Activated B cell treated with CpG ODN at 0.5 μM for 24 hours (primary cell): ENCODE measurements around the gene PHYH. TPM values are rescaled to one million over a fixed set of nuclear protein-coding genes. Genes with fewer than 3 reads are reported as not detected.

Experiments
- ATAC-seq: fragments of 200-7000 bp; cut with Tn5 transposase; one replicate; pipeline ENCODE4 v1.10.0; 2021; ENCODE audit warnings: low read depth, mild to moderate bottlenecking, moderate library complexity
- CTCF ChIA-PET: fragments of 350-600 bp; sonication (Branson Sonifier 250); formaldehyde crosslinking; loops from one replicate; lab custom pipeline; 2021; ENCODE audit warnings: antibody characterized with exemption; lab: Charles Lee
- POLR2A ChIA-PET: fragments of 350-600 bp; sonication (Branson Sonifier 250); formaldehyde crosslinking; loops from one replicate; lab custom pipeline; 2021; ENCODE audit warnings: antibody characterized with exemption; lab: Charles Lee
- DNase-seq: peaks from one replicate; pipeline ENCODE4 v3.0.0; 2022
- H3K27ac Mint-ChIP-seq: one replicate; pipeline ENCODE4 v1.8.0; 2020; ENCODE audit warnings: mixed read lengths
- H3K27me3 Mint-ChIP-seq: one replicate; pipeline ENCODE4 v1.8.0; 2021; ENCODE audit warnings: mixed read lengths
- H3K36me3 Mint-ChIP-seq: one replicate; pipeline ENCODE4 v1.8.0; 2021; ENCODE audit warnings: low read depth, mixed read lengths
- H3K4me1 Mint-ChIP-seq: one replicate; pipeline ENCODE4 v1.8.0; 2021; ENCODE audit warnings: mixed read lengths
- H3K4me3 Mint-ChIP-seq: one replicate; pipeline ENCODE4 v1.8.0; 2020; ENCODE audit warnings: mild to moderate bottlenecking, mixed read lengths
- H3K9me3 Mint-ChIP-seq: one replicate; pipeline ENCODE4 v1.8.0; 2020; ENCODE audit warnings: mixed read lengths
- CTCF ChIP-seq: fragments of 200-600 bp; IDR thresholded peaks from one replicate; pipeline ENCODE4 v1.8.0; 2022; ENCODE audit warnings: antibody characterized with exemption, mild to moderate bottlenecking
- intact Hi-C: fragments of 100-400 bp; cut with micrococcal nuclease; formaldehyde crosslinking; loops from one replicate; pipeline ENCODE4 v1.15.1; 2024
- total RNA-seq: library from RNA; stranded (reverse); gene quantifications from 2 replicates; pipeline ENCODE4 v1.2.3, GENCODE V29; 2022

PHYH gene
- total RNA-seq, 1 donor from 2014 or later: 10.4 TPM

- no peak for TF ChIP-seq CTCF
- intact Hi-C loops: loop anchor here (1.0 to 5.0 kb wide), 11 partner anchors 15 to 1649 kb away; partner anchors contain the start of genes DCLRE1C, MCM10, OPTN and PRPF18
- peaks cover 27% of the 10 kb centered on the region for H3K4me1 Mint-ChIP-seq
- H3K27ac Mint-ChIP-seq: no peak overlapping the region
- no peaks in the 10 kb centered on the region for H3K27me3 Mint-ChIP-seq
- ChIA-PET POLR2A (interaction anchor here (0.6 to 4.7 kb wide), 10 partner anchors 12 to 881 kb away, joined by 3 to 68 read pairs (median 4); partner anchors contain the start of genes MCM10, OPTN, PRPF18 and SEPHS1), CTCF (interaction anchor here (0.6 to 2.5 kb wide), 11 partner anchors 12 to 953 kb away, joined by 3 to 32 read pairs (median 4); partner anchors contain the start of gene MCM10)
- ATAC-seq (no peak), DNase-seq (no peak)
- H3K9me3 Mint-ChIP-seq: no peaks in the 10 kb centered on the region
- H3K36me3 Mint-ChIP-seq: no peaks in the 10 kb centered on the region
- peak overlapping the region; percentile 90 for H3K4me3 Mint-ChIP-seq
Observed at GRCh38 chr10:13302821-13303555, 3.1 kb upstream of the PHYH start.

- H3K27me3 Mint-ChIP-seq: no peaks in the 10 kb centered on the region
- peak overlapping the region; percentile 87 for H3K4me3 Mint-ChIP-seq
- peaks cover 27% of the 10 kb centered on the region for H3K4me1 Mint-ChIP-seq
- no peaks in the 10 kb centered on the region for H3K9me3 Mint-ChIP-seq
- ChIA-PET POLR2A (interaction anchor here (0.5 to 4.7 kb wide), 6 partner anchors 10 to 201 kb away, joined by 3 to 68 read pairs (median 5); partner anchors contain the start of genes MCM10 and SEPHS1), CTCF (no interaction called here)
- H3K27ac Mint-ChIP-seq: peak overlapping the region; percentile 69
- intact Hi-C loops: loop anchor here (5.0 kb wide), 1 partner anchor 952 kb away; the partner anchor contains the start of gene CAMK1D
- no peak for DNase-seq
- H3K36me3 Mint-ChIP-seq: peaks cover 4% of the 10 kb centered on the region
- ATAC-seq: no peak
- TF ChIP-seq CTCF: no peak
Observed at GRCh38 chr10:13298748-13299436, 972 bp downstream of the PHYH start.

- DNase-seq: no peak
- ATAC-seq: no peak
- intact Hi-C loops: loop anchor here (5.0 kb wide), 1 partner anchor 949 kb away; the partner anchor contains the start of gene CAMK1D
- H3K36me3 Mint-ChIP-seq: peaks cover 16% of the 10 kb centered on the region
- POLR2A ChIA-PET: no interaction called here
- TF ChIP-seq CTCF: no peak
- H3K4me1 Mint-ChIP-seq: peaks cover 14% of the 10 kb centered on the region
- H3K27me3 Mint-ChIP-seq: no peaks in the 10 kb centered on the region
- CTCF ChIA-PET: no interaction called here
- H3K9me3 Mint-ChIP-seq: no peaks in the 10 kb centered on the region
- no peak overlapping the region for H3K27ac Mint-ChIP-seq
- no peak overlapping the region for H3K4me3 Mint-ChIP-seq
Observed at GRCh38 chr10:13296476-13296875, 3.4 kb downstream of the PHYH start.

GRCh38 chr10:13294784-13295183 is 5.1 kb downstream of the PHYH start:
- Mint-ChIP-seq H3K4me1 (peaks cover 4% of the 10 kb centered on the region), H3K27ac (no peak overlapping the region), H3K4me3 (no peak overlapping the region), H3K9me3 (no peaks in the 10 kb centered on the region), H3K36me3 (peaks cover 16% of the 10 kb centered on the region), H3K27me3 (no peaks in the 10 kb centered on the region)
- intact Hi-C loops: loop anchor here (5.0 kb wide), 1 partner anchor 947 kb away; the partner anchor contains the start of gene CAMK1D
- DNase-seq (no peak), ATAC-seq (no peak)
- CTCF ChIA-PET: no interaction called here
- POLR2A ChIA-PET: no interaction called here
- no peak for TF ChIP-seq CTCF
